Fibroblast of lung (primary cell): ENCODE results near the gene SLC8A3. TPM values are rescaled to one million over a fixed set of nuclear protein-coding genes. Genes with fewer than 3 reads are reported as not detected.

Experiments
- DNase-seq, 2 donors: peaks; one replicate each; pipeline versions ENCODE4 v3.0.0 to v3.0.0-alpha.2; 2010; ENCODE audit warnings: low read depth in 2 of 2
- H2AFZ ChIP-seq: 2 replicates; pipeline ENCODE4 v1.5.1; 2012; ENCODE audit warnings: low read length, control low read depth, inconsistent platforms
- H3K27ac ChIP-seq: 2 replicates; pipeline ENCODE4 v1.5.1; 2011; ENCODE audit warnings: low read length, control low read depth; ENCODE audit not compliant: insufficient read depth
- H3K27me3 ChIP-seq: 2 replicates; pipeline ENCODE4 v1.5.1; 2011; ENCODE audit warnings: mild to moderate bottlenecking, low read length; ENCODE audit not compliant: control insufficient read depth, insufficient read depth
- H3K36me3 ChIP-seq: 2 replicates; pipeline ENCODE4 v1.5.1; 2011; ENCODE audit warnings: low read length; ENCODE audit not compliant: control insufficient read depth, insufficient read depth
- H3K4me1 ChIP-seq: 2 replicates; pipeline ENCODE4 v1.5.1; 2011; ENCODE audit warnings: low read length; ENCODE audit not compliant: control insufficient read depth, insufficient read depth; ENCODE audit errors: extremely low read depth
- H3K4me2 ChIP-seq: 2 replicates; pipeline ENCODE4 v1.5.1; 2011; ENCODE audit warnings: low read length, control low read depth; ENCODE audit not compliant: insufficient read depth; ENCODE audit errors: extremely low read depth
- H3K4me3 ChIP-seq, 4 experiments: fragments of 200-600 bp in 1 of 4; sonication (generic) in 1 of 4; replicated peaks in 1 of 4; 2 replicates each; pipeline ENCODE4 v1.5.1; 2011 to 2016; ENCODE audit warnings: low read length in 4 of 4, low read depth in 3 of 4, mild to moderate bottlenecking in 3 of 4, control low read depth in 2 of 4, inconsistent platforms in 1 of 4, mixed read lengths in 1 of 4; ENCODE audit not compliant: insufficient read depth in 1 of 4; ENCODE audit errors: control extremely low read depth in 1 of 4
- H3K79me2 ChIP-seq: 2 replicates; pipeline ENCODE4 v1.5.1; 2012; ENCODE audit warnings: mild to moderate bottlenecking, low read length, inconsistent platforms; ENCODE audit not compliant: control insufficient read depth, insufficient read depth
- H3K9ac ChIP-seq: 2 replicates; pipeline ENCODE4 v1.5.1; 2011; ENCODE audit warnings: mild to moderate bottlenecking, low read length, control low read depth; ENCODE audit not compliant: insufficient read depth
- H3K9me3 ChIP-seq: 2 replicates; pipeline ENCODE4 v1.5.1; 2012; ENCODE audit warnings: low read depth, low read length; ENCODE audit not compliant: control insufficient read depth, insufficient read depth
- H4K20me1 ChIP-seq: 2 replicates; pipeline ENCODE4 v1.5.1; 2011; ENCODE audit warnings: low read length; ENCODE audit not compliant: control insufficient read depth, insufficient read depth; ENCODE audit errors: extremely low read depth
- EZH2 ChIP-seq: IDR thresholded peaks from 2 replicates; pipeline ENCODE4 v1.5.1; 2012; ENCODE audit warnings: low read length, control low read depth, mild to moderate bottlenecking; ENCODE audit errors: missing control alignments
- polyA plus RNA-seq, 2 donors: library from polyadenylated mRNA; depleted of rRNA in 1 of 2; stranded (reverse) in 1 of 2; unstranded in 1 of 2; fragments of >200 nt; gene quantifications; 2 replicates each; pipeline ENCODE4 v1.2.1, GENCODE V29; 2011 to 2012; ENCODE audit warnings: missing spikeins in 1 of 2
- total RNA-seq: library from RNA; depleted of rRNA; stranded (reverse); fragments of >200 nt; gene quantifications from 2 replicates; pipeline ENCODE4 v1.2.1, GENCODE V29; 2014
- TF ChIP-seq, protein P1 (sequence below), 2 donors: IDR thresholded peaks in 1 of 2; conservative IDR thresholded peaks in 1 of 2; 1 replicate in 1 of 2; 2 replicates in 1 of 2; pipeline ENCODE4 v1.5.1; 2011 to 2012; ENCODE audit warnings: low read length in 2 of 2, control low read depth in 1 of 2, inconsistent platforms in 1 of 2, low read depth in 1 of 2, mild to moderate bottlenecking in 1 of 2

Gene SLC8A3
- total and polyA plus RNA-seq, 2 donors (not counting 1 experiment from before 2014, with no cell fraction given): under 0.01 to 0.03 TPM

DNA sequence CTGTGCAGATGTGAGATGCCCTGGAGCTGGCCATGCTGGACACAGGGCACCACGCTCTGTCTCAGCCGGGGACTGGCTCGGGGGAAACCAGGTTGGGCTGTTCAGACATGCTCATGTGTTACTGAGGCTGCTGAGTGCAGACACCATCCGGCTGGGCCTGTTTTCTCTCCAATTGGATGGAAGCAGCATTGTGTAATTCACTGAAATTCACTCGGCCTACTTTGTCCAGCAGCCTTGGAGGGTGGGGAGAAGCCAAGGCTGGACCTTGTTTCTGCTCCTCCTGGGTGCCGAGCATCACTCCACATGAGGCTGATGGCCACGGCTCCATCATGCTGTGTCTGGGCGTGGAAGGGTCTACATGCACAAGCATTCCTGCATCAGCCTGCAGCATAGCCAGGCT lies 178.8 kb downstream of the SLC8A3 start:
- no peak overlapping the region for H3K4me2 ChIP-seq
- TF ChIP-seq EZH2: no peak
- TF ChIP-seq, protein P1, sequence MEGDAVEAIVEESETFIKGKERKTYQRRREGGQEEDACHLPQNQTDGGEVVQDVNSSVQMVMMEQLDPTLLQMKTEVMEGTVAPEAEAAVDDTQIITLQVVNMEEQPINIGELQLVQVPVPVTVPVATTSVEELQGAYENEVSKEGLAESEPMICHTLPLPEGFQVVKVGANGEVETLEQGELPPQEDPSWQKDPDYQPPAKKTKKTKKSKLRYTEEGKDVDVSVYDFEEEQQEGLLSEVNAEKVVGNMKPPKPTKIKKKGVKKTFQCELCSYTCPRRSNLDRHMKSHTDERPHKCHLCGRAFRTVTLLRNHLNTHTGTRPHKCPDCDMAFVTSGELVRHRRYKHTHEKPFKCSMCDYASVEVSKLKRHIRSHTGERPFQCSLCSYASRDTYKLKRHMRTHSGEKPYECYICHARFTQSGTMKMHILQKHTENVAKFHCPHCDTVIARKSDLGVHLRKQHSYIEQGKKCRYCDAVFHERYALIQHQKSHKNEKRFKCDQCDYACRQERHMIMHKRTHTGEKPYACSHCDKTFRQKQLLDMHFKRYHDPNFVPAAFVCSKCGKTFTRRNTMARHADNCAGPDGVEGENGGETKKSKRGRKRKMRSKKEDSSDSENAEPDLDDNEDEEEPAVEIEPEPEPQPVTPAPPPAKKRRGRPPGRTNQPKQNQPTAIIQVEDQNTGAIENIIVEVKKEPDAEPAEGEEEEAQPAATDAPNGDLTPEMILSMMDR (conservative IDR thresholded peaks at IDR 0.05 in 1 of 2, IDR thresholded peaks at IDR 0.05 in 1 of 2; ENCODE audit: low read depth in 1 of 2, low read length in 2 of 2): no peak
- no peaks in the 10 kb centered on the region for H3K27me3 ChIP-seq
- H3K9me3 ChIP-seq: no peaks in the 10 kb centered on the region
- no peak overlapping the region for H3K27ac ChIP-seq
- no peak overlapping the region for H3K9ac ChIP-seq
- no peak overlapping the region for H3K4me3 ChIP-seq
- H3K36me3 ChIP-seq: no peaks in the 10 kb centered on the region
- H4K20me1 ChIP-seq: no peaks in the 10 kb centered on the region
- H3K4me1 ChIP-seq: no peaks in the 10 kb centered on the region
- DNase-seq: no peak
- no peak overlapping the region for H2AFZ ChIP-seq
- H3K79me2 ChIP-seq: no peaks in the 10 kb centered on the region

DNA sequence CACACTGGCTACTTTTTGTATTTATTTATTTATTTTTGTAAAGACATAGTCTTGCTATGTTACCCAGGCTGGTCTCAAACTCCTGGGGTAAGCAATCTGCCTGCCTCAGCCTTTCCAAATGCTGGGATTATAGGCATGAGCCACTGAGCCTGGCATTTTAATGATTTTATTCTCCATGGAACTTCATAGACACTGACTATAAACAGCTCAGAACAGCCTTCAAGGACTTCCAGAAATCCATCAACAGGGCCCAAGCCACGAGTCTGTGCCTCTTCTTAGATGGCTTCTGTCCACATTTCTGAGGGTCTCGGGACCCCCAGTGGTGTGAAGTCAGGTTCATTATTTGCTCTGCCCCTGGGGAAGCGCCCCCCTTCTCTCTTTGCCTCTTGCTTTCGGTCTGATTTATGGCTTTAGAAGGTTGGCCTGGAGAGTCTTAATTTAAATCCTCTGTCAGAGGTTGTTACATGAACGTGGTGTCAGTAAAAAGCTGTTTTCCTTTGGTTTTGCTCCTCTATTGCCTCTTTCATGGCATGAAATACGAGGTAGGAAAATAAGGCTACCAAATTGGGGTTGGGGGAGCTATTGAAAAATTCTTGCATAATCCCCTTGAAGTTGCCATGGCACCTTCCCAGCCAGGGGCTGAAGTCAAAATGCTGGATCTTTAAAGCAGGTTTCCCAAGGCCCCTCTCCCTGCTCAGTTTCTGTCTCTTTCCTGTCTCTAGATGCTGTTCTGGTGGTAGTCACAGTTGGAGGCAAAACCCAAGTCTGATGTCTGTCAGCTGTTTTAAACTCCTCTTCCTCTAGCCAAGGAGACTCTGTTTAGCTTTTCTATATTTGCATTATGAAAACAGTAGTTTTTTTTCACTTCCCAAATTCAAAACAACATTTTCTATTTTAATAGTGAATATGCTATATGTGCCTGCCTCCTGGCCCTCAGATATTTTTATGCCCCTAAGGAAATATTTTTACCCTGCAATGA lies 180.2 kb downstream of the SLC8A3 start:
- Histone ChIP-seq H3K4me1 (no peaks in the 10 kb centered on the region), H3K9ac (no peak overlapping the region), H3K4me3 (no peak overlapping the region), H3K27me3 (no peaks in the 10 kb centered on the region), H4K20me1 (no peaks in the 10 kb centered on the region), H3K9me3 (no peaks in the 10 kb centered on the region), H3K27ac (no peak overlapping the region), H3K36me3 (no peaks in the 10 kb centered on the region), H3K79me2 (no peaks in the 10 kb centered on the region), H2AFZ (no peak overlapping the region), H3K4me2 (no peak overlapping the region)
- no peak for DNase-seq
- TF ChIP-seq EZH2: no peak
- TF ChIP-seq, protein P1 (conservative IDR thresholded peaks at IDR 0.05 in 1 of 2, IDR thresholded peaks at IDR 0.05 in 1 of 2; ENCODE audit: low read depth in 1 of 2, low read length in 2 of 2): no peak

DNA sequence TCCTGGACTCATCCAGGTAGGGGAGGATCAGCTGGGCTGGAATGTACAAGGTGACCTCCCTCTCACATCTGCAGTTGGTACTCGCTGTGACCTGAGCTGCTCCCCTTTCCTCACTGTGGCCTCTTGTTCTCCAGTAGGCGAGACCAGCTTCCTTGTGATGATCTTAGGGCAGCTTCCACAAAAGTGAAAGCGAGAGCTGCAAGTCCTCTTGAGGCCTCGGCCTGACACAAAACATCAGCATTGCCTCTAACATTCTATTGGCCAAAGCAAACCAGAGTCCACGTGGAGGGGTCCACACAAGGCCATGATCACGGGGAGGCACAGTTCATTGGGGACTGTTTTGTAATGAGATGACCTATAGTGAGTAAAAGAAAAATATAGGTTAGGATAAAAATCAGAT lies 182.1 kb downstream of the SLC8A3 start:
- H3K36me3 ChIP-seq: no peaks in the 10 kb centered on the region
- H4K20me1 ChIP-seq: no peaks in the 10 kb centered on the region
- H3K9me3 ChIP-seq: no peaks in the 10 kb centered on the region
- H3K27me3 ChIP-seq: no peaks in the 10 kb centered on the region
- no peak overlapping the region for H3K4me3 ChIP-seq
- no peaks in the 10 kb centered on the region for H3K4me1 ChIP-seq
- no peak overlapping the region for H3K9ac ChIP-seq
- no peaks in the 10 kb centered on the region for H3K79me2 ChIP-seq
- no peak for TF ChIP-seq EZH2
- TF ChIP-seq, protein P1 (conservative IDR thresholded peaks at IDR 0.05 in 1 of 2, IDR thresholded peaks at IDR 0.05 in 1 of 2; ENCODE audit: low read depth in 1 of 2, low read length in 2 of 2): no peak
- no peak overlapping the region for H2AFZ ChIP-seq
- no peak overlapping the region for H3K4me2 ChIP-seq
- no peak overlapping the region for H3K27ac ChIP-seq
- DNase-seq: no peak
